Stimulated activated CD8-positive, alpha-beta memory T cell treated with anti-CD3 and anti-CD28 coated beads, Interleukin-12 subunit alpha, Interleukin-12 subunit beta, amount 100 ng/mL, for 1 hour (primary cell): ENCODE results near the gene ZDHHC5.
A peak's percentile ranks its signal among the peaks of the same experiment; 100 is the strongest.

ENCODE experiments used
- DNase-seq: peaks from one replicate; pipeline ENCODE4 v3.0.0-alpha.2; 2020; ENCODE audit warnings: low read depth

ZDHHC5 gene, protein sequence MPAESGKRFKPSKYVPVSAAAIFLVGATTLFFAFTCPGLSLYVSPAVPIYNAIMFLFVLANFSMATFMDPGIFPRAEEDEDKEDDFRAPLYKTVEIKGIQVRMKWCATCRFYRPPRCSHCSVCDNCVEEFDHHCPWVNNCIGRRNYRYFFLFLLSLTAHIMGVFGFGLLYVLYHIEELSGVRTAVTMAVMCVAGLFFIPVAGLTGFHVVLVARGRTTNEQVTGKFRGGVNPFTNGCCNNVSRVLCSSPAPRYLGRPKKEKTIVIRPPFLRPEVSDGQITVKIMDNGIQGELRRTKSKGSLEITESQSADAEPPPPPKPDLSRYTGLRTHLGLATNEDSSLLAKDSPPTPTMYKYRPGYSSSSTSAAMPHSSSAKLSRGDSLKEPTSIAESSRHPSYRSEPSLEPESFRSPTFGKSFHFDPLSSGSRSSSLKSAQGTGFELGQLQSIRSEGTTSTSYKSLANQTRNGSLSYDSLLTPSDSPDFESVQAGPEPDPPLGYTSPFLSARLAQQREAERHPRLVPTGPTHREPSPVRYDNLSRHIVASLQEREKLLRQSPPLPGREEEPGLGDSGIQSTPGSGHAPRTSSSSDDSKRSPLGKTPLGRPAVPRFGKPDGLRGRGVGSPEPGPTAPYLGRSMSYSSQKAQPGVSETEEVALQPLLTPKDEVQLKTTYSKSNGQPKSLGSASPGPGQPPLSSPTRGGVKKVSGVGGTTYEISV

GRCh38 chr11:57667736-57668433 lies at the start of gene ZDHHC5:
TSS of gene ZDHHC5 (plus strand) at chr11:57668114. CDS start at chr11:57673091, 4,977 bp downstream.
- DNase-seq = peak; percentile 99

DNA sequence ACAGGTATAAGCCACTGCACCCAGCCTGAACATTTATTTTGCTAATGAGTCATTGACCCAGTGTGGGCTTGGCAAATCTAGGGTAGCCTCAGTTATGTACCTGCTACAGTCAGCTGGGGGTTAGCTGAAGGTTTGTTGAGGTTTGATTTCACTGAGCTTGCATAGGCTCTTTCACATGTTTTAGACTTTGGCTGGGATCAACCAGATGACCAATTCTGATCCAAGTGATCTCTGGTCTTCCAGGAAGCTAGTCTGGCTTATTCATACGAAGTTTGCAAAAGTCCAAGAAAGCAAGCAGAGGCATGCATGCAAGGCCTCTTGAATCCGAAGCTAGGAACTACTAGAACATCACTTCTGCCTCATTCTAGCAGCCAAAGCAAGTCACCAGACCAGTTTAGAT lies 49.5 kb upstream of the ZDHHC5 start:
- DNase-seq = no peak

- no peak for DNase-seq
These were observed 48.6 kb upstream of the ZDHHC5 start for GRCh38 chr11:57619331-57619730.

DNA sequence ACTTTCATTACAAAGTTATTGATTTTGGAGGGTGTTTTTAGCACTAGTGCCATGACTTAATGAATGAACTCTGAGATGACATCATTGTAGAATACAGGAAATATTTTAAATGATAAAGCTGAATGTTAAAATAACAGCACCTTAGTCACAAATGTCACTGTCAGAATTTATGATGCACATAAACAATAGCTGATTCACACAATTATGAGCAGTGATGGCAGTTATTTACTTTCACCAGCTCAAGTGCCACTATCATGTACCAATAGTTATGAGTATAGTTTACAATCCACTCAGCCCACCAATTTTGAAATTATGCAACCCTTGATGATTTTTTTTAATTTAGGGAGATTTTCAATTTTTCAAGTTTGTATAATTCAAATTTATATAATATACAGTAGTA lies 47.4 kb upstream of the ZDHHC5 start:
- no peak for DNase-seq

- no peak for DNase-seq
These were observed 45.7 kb upstream of the ZDHHC5 start for GRCh38 chr11:57622263-57622662.

DNA sequence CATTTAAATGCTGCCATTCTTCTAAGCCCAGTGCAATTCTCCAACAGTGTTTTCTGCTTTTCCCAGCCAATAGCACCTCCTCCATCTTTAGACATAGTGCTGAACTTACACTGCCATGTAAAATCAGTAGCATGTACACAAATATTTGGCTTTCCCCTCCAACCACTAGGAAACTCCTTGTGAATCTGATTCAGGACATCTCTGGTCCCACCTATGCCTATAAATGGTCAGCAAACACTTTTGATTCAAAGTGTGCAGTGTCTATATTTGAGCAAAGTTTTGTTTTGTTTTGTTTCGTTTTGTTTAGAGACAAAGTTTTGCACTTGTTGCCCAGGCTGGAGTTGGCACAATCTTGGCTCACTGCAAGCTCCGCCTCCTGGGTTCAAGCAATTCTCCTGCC lies 43.0 kb upstream of the ZDHHC5 start:
- DNase-seq = no peak

DNA sequence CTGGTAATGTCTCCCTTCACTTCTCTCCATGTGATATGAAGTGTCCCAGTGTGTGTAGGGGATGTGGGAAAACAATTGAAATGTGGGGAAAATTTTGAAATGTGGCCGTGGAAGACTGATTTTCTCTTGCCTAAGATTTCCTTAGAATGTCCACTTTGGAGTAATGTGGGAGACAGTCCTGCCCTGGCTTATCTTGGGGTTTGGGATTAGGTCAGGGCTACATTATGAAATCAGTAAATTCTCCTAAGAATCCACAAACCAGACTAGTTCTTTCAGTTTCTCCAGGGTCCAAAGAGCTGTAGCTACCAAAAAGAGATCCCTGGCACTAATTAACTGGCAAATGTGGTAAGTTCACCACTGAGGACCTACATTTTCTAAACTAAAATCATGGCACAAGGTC lies 41.0 kb upstream of the ZDHHC5 start:
- no peak for DNase-seq

- no peak for DNase-seq
These were observed 37.7 kb upstream of the ZDHHC5 start for GRCh38 chr11:57630171-57630570.

- DNase-seq = no peak
These were observed 35.8 kb upstream of the ZDHHC5 start for GRCh38 chr11:57632116-57632515.

DNA sequence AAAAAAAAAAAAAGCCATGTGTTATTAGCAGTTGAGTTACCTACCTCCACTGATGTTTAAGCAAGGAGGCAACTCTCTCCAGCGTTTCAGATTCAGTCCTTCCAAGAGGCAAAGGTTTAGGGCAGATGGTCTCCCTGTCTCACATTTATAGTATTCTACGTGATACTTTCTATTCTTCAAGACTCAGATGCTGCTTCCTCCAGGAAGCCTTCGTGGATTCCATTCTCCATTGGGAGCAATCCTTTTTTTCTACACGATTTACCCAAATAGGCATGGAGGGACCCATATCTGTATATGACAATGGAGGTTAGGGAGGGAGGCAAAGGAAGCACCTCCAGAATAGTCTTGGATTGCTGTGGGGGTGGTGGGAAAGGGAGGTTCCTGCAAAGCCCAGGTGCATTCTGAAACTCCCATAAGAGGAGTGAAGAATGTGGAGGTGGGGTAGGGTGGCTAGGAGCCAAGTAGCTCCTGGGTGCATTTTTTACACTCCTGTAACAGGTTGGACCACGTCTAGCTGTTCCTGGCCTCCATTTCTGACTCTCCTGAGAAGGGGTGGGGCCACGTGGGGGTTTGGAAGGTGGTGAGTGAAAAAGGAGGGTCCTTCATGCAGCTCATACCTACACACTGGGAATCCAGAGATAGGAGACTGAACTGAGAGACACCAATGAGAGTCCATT lies 34.4 kb upstream of the ZDHHC5 start:
- no peak for DNase-seq

GRCh38 chr11:57634311-57634710 lies 33.6 kb upstream of the ZDHHC5 start:
- no peak for DNase-seq

DNA sequence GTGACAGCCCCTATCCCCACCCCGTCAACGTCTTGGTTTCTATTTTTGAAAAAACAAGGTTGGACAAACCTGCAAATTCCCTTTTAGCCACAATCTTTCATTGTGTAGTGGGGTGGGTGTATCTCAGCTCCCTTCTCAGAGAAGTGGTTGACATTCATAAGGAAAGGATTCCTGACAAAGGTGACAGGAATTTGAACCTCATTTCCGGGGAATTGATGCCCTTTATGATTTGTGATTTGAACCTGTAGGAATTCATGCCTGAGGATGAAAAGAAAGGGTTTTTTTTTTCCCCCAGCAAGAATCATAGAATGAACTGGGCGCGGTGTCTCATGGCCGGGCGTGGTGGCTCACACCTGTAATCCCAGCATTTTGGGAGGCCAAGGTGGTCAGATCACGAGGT lies 32.7 kb upstream of the ZDHHC5 start:
- DNase-seq = no peak

DNA sequence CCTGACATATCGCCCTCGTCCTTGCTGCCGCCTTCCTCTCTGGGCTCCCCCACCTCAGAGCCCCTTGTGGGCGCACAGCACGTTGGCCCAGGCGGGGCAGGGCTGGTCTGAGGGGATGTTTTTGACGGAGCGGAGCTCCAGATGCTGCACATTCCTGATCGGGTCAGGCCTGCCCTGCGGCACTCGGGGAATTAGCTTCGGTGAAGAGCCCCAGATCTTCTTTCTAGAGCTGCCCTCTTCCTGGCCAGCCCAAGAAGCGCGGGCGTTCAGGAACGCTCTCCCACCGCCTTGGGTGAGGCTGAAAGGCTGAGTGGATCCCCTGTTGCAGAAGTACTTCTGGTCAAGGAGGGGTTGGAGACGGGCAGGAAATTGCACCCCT lies 30.3 kb upstream of the ZDHHC5 start:
- no peak for DNase-seq

DNA sequence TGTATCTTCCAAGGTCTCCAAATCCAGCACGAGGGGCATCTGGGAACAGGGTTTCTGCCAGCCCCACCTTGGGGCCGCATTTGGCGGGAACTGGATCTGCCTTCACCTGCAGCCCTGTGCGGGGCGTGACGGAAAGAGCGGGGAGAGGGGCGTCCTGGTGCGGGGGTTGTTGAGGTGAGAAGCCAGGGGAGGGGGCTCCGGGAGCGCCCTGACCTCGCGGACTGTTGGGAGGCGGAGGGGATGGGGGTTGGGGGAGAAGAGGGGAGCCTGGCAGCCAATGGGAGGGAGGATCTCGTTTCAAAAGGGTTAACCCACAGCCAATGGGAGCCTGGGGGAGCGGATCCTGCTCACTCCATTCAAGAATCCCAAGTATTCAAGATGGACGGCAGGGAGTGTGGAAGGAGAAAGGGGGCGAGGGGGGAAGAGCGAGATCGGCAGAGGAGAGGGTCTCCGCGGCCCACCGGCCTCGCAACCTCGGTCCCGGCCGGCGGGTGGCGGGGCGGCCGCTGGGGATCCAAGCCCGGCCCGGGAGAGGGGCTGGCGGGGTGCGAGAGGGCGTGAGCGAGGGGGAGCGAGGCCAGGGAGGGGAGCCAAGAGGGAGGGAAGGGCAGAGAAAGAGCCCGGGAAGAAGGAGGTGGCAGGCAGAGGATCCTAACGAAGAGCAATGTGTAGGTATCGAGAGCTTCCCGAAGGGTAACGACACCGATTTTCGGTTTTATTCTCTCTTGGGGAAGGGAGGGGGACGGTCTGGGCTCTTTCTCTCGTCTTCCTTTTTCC lies 29.7 kb upstream of the ZDHHC5 start:
- DNase-seq = no peak

- DNase-seq = no peak
These were observed 29.0 kb upstream of the ZDHHC5 start for GRCh38 chr11:57638811-57639320.

GRCh38 chr11:57639321-57640067 lies 28.4 kb upstream of the ZDHHC5 start:
- DNase-seq = no peak

DNA sequence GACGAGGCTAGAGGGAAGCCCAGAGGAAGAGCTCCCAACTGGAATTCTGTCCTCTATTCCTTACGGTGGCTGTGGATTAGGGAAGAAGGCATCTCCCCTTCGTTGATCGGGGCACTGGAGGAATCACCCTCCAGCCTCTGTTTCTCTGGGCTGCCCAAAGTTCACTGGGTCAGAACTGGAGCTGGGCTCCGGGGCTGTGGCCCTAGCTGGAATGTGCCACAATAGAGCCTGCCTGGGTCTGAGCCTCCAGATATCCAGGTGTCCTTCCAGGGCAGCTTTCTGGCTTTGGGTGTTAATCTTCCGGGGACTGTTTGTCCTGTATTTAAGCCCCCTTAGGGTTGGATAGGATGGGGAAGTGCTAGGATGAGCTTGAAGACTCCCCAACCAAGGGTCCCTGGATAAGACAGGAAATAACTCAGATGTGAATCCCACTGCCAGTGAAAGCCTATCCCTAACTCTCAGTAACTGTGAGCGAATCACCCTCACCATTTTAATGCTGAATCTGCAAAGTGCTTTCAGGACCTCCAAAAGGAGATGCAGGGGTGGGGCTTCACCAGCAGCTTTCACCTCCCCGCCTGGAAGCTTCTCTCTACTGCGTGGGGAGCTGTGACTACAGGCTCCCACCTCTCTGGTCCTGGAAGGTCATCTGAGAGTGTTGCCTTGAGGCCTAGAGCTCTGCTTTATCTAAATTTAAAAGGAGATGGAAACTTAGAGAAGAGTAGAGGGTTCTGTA lies 27.7 kb upstream of the ZDHHC5 start:
- no peak for DNase-seq

GRCh38 chr11:57641011-57641807 lies 26.7 kb upstream of the ZDHHC5 start:
- no peak for DNase-seq

DNA sequence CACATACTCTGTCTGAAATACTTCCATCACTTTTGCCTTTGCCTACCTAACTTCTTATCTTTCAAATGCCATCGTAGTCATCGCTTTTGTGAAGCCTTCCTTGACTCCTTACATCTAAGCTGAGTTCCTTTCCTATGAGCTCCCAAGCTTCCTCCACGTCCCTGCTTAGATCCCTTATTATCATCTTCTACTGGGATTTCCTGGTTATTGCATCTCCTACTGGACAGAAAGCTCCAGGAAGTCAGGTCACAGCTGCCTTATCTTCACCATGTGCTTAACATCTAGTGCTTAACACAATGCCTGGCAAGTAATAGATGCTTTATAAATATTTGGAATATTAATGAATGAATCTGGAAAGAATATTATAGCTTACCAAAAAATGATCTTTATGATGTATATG lies 24.1 kb upstream of the ZDHHC5 start:
- DNase-seq = no peak
